ENCODE results near the gene SCTR.

GRCh38 chr2:119441376-119442225, 82.7 kb downstream of the SCTR start:
- TF ChIP-seq CTCF (IDR thresholded peaks at IDR 0.05; ENCODE audit: low read depth, low read length) (no peak), EZH2phosphoT487 (IDR thresholded peaks at IDR 0.05; ENCODE audit: low read depth) (no peak)
